OCI-LY3 (cell line): ENCODE results near the gene MYL11.

Experiments
- H2AFZ ChIP-seq: fragments of 200-600, 300-600 bp; shearing (Covaris generic); 2 replicates; pipeline ENCODE4 v1.6.0; 2014; ENCODE audit warnings: antibody characterized with exemption, low read depth, low read length
- H3K27ac ChIP-seq: fragments of 200-600, 300-600 bp; sonication (generic); 2 replicates; pipeline ENCODE4 v1.5.1; 2014; ENCODE audit warnings: mild to moderate bottlenecking, low read length, moderate library complexity, mixed read lengths
- H3K27me3 ChIP-seq: fragments of 200-600, 300-600 bp; sonication (generic); 2 replicates; pipeline ENCODE4 v1.6.1; 2014; ENCODE audit warnings: low read depth, low read length, mixed read lengths
- H3K36me3 ChIP-seq: fragments of 200-600, 300-600 bp; sonication (generic); replicated peaks from 2 replicates; pipeline ENCODE3; 2014; ENCODE audit warnings: low read depth, low read length, mixed read lengths
- H3K4me1 ChIP-seq: fragments of 300-600, 200-600 bp; sonication (generic); 2 replicates; pipeline ENCODE4 v1.6.1; 2014; ENCODE audit warnings: low read length, mixed read lengths
- H3K4me2 ChIP-seq: fragments of 200-600, 300-600 bp; sonication (generic); 2 replicates; pipeline ENCODE4 v1.6.1; 2014; ENCODE audit warnings: low read length, mixed read lengths
- H3K4me3 ChIP-seq: fragments of 300-600, 200-600 bp; sonication (generic); 2 replicates; pipeline ENCODE4 v1.5.1; 2014; ENCODE audit warnings: antibody characterized with exemption, mild to moderate bottlenecking, low read length, moderate library complexity
- H3K79me2 ChIP-seq: fragments of 300-600, 200-600 bp; shearing (Covaris generic); 2 replicates; pipeline ENCODE4 v1.6.1; 2014; ENCODE audit warnings: mild to moderate bottlenecking, low read length, mixed read lengths
- H3K9ac ChIP-seq: fragments of 300-600, 200-600 bp; shearing (Covaris generic); 2 replicates; pipeline ENCODE4 v1.6.0; 2014; ENCODE audit warnings: mild to moderate bottlenecking, low read length, moderate library complexity
- H3K9me3 ChIP-seq: fragments of 200-600, 300-600 bp; shearing (Covaris generic); 2 replicates; pipeline ENCODE4 v1.6.1; 2014; ENCODE audit warnings: low read length, mixed read lengths; ENCODE audit not compliant: insufficient read depth
- H4K20me1 ChIP-seq: fragments of 200-600, 300-600 bp; sonication (generic); 2 replicates; pipeline ENCODE4 v1.6.1; 2016; ENCODE audit warnings: low read length, mixed read lengths; ENCODE audit not compliant: insufficient read depth
- EZH2phosphoT487 ChIP-seq: fragments of 200-600 bp; shearing (Covaris generic); IDR thresholded peaks from 2 replicates; pipeline ENCODE4 v1.6.1; 2018; ENCODE audit warnings: antibody characterized with exemption, mixed run types, low read depth
- TF ChIP-seq, protein P1 (sequence below): fragments of 200-600, 300-600 bp; sonication (generic); IDR thresholded peaks from 2 replicates; pipeline ENCODE4 v1.5.1; 2014; ENCODE audit warnings: antibody characterized with exemption, low read length, low read depth

The MYL11 gene

DNA sequence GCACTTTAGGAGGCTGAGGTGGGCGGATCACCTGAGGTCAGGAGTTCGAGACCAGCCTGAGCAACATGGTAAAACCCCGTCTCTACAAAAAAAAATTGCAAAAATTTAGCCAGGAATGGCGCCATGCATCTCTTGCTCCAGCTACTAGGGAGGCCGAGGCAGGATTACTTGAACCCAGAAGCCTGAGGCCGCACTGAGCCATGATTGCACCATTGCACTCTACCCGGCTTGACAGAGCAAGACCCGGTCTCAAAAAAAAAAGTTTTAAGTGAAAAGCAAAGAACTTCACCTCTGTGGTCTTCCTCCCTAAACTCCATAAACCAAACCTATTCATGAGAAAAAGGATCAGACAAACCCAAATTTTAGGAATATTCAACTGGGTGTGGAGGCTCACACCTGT, 26.5 kb upstream of the MYL11 start:
- no peak overlapping the region for H3K9ac ChIP-seq
- peaks cover 10% of the 10 kb centered on the region for H3K4me1 ChIP-seq
- H3K4me2 ChIP-seq = no peak overlapping the region
- peaks cover 26% of the 10 kb centered on the region for H3K36me3 ChIP-seq
- H3K27ac ChIP-seq = no peak overlapping the region
- H4K20me1 ChIP-seq = no peaks in the 10 kb centered on the region
- TF ChIP-seq, protein P1, sequence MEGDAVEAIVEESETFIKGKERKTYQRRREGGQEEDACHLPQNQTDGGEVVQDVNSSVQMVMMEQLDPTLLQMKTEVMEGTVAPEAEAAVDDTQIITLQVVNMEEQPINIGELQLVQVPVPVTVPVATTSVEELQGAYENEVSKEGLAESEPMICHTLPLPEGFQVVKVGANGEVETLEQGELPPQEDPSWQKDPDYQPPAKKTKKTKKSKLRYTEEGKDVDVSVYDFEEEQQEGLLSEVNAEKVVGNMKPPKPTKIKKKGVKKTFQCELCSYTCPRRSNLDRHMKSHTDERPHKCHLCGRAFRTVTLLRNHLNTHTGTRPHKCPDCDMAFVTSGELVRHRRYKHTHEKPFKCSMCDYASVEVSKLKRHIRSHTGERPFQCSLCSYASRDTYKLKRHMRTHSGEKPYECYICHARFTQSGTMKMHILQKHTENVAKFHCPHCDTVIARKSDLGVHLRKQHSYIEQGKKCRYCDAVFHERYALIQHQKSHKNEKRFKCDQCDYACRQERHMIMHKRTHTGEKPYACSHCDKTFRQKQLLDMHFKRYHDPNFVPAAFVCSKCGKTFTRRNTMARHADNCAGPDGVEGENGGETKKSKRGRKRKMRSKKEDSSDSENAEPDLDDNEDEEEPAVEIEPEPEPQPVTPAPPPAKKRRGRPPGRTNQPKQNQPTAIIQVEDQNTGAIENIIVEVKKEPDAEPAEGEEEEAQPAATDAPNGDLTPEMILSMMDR = no peak
- TF ChIP-seq EZH2phosphoT487 = no peak
- no peak overlapping the region for H3K4me3 ChIP-seq
- H3K27me3 ChIP-seq = no peaks in the 10 kb centered on the region
- H2AFZ ChIP-seq = no peak overlapping the region
- no peaks in the 10 kb centered on the region for H3K79me2 ChIP-seq
- no peaks in the 10 kb centered on the region for H3K9me3 ChIP-seq

DNA sequence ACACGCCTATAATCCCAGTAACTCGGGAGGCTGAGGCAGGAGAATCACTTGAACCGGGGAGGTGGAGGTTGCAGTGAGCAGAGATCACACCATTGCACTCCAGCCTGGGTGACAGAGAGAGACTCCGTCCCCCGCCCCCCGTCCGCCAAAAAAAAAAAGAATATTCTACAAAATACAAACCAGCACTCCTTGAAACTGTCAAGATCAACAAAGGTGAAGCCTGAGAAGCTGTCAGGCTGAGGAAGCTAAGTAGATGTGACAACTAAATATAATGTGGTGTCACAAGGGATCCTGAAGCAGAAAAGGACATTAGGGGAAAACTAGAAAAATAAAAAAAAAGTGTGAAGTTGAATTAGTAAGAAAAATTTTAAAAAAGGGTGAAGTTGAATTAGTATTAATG, 25.7 kb upstream of the MYL11 start:
- Histone ChIP-seq H3K9me3 (no peaks in the 10 kb centered on the region), H3K4me2 (no peak overlapping the region), H4K20me1 (no peaks in the 10 kb centered on the region), H3K79me2 (peaks cover 5% of the 10 kb centered on the region), H3K4me3 (no peak overlapping the region), H2AFZ (no peak overlapping the region), H3K4me1 (peaks cover 12% of the 10 kb centered on the region), H3K9ac (no peak overlapping the region), H3K27me3 (no peaks in the 10 kb centered on the region), H3K36me3 (peaks cover 26% of the 10 kb centered on the region), H3K27ac (no peak overlapping the region)
- TF ChIP-seq EZH2phosphoT487 = no peak
- TF ChIP-seq, protein P1 = no peak

DNA sequence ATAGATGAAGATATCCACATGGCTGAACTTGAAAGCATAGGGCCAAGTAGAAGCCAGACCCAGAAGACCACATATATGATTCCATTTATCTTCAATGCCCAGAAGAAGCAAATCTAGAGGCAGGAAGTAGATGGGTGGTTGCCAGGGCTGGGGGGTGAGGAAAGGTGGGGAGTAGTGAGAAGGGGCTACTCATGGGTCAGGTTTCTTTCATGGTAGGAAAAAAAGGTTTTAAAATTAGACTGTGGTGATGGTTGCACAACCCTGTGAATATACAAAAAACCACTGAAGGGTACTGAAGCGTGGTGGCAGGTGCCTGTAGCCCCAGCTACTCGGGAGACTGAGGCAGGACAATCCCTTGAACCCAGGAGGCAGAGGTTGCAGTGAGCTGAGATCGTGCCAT, 24.9 kb upstream of the MYL11 start:
- peaks cover 16% of the 10 kb centered on the region for H3K4me1 ChIP-seq
- no peak overlapping the region for H3K4me3 ChIP-seq
- peaks cover 26% of the 10 kb centered on the region for H3K36me3 ChIP-seq
- no peaks in the 10 kb centered on the region for H4K20me1 ChIP-seq
- TF ChIP-seq, protein P1 = no peak
- TF ChIP-seq EZH2phosphoT487 = no peak
- H3K9me3 ChIP-seq = no peaks in the 10 kb centered on the region
- H3K27ac ChIP-seq = no peak overlapping the region
- H2AFZ ChIP-seq = no peak overlapping the region
- no peak overlapping the region for H3K9ac ChIP-seq
- peaks cover 13% of the 10 kb centered on the region for H3K79me2 ChIP-seq
- H3K27me3 ChIP-seq = no peaks in the 10 kb centered on the region
- no peak overlapping the region for H3K4me2 ChIP-seq

DNA sequence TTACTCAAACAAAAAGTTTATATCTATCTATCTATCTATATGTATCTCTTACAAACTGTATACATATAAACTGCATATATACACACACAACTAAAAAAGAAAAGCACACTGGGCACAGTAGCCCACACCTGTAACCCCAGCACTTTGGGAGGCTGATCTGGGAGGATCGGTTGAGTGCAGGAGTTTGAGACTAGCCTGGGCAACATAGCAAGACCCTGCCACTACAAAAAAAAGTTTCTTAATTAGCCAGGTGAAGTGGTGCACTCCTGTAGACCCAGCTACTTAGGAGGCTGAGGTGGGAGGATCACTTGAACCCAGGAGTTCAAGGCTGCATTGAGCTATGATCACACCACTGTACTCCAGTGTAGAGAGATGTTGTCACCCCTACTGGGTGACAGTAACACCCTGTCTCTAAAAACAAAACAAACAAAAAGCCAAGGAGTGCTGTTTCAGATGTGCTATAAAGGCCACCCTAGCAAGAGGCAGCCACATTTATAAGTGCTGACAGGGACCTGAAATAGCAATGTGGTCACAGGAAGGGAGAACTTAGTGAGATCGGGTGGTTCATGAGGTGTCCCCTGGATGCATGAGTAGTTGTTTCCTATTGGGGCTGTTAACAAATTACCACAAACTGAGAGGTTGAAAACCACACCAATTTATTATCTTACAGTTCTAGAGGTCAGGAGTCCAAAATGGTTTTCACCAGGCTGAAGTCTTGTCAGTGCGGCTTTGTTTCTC, 24.3 kb upstream of the MYL11 start:
- TF ChIP-seq, protein P1 = no peak
- no peak for TF ChIP-seq EZH2phosphoT487
- no peak overlapping the region for H3K9ac ChIP-seq
- H3K79me2 ChIP-seq = peaks cover 17% of the 10 kb centered on the region
- H3K4me2 ChIP-seq = no peak overlapping the region
- H2AFZ ChIP-seq = no peak overlapping the region
- no peak overlapping the region for H3K4me3 ChIP-seq
- H3K27ac ChIP-seq = no peak overlapping the region
- no peaks in the 10 kb centered on the region for H4K20me1 ChIP-seq
- H3K36me3 ChIP-seq = peaks cover 26% of the 10 kb centered on the region
- H3K4me1 ChIP-seq = peaks cover 16% of the 10 kb centered on the region
- H3K27me3 ChIP-seq = no peaks in the 10 kb centered on the region
- H3K9me3 ChIP-seq = no peaks in the 10 kb centered on the region
